ENCODE measurements around the gene MEGF6.

MEGF6 gene

GRCh38 chr1:3479511-3480368, 131.6 kb downstream of the MEGF6 start (continued):
- no peak for TF ChIP-seq TSHZ2 (CRISPR knock-in tag; IDR thresholded peaks at IDR 0.05)
- no peak for TF ChIP-seq GLIS3 (CRISPR knock-in tag; IDR thresholded peaks at IDR 0.05)
- TF ChIP-seq ISL1 (CRISPR knock-in tag; IDR thresholded peaks at IDR 0.05), result no peak

- ATAC-seq, result no peak
- TF ChIP-seq ZC3H10 (CRISPR knock-in tag; IDR thresholded peaks at IDR 0.05) (no peak), ISL1 (CRISPR knock-in tag; IDR thresholded peaks at IDR 0.05) (no peak), ZFP30 (CRISPR knock-in tag; IDR thresholded peaks at IDR 0.05) (no peak), ZNF8 (CRISPR knock-in tag; IDR thresholded peaks at IDR 0.05) (no peak), ZNF565 (CRISPR knock-in tag; conservative IDR thresholded peaks at IDR 0.05; ENCODE audit: low read depth) (no peak), CREB5 (CRISPR knock-in tag; IDR thresholded peaks at IDR 0.05; ENCODE audit: low read depth) (no peak), ZNF70 (CRISPR knock-in tag; IDR thresholded peaks at IDR 0.05) (no peak), TCF4 (CRISPR knock-in tag; IDR thresholded peaks at IDR 0.05; ENCODE audit: borderline replicate concordance) (no peak), PPARA (CRISPR knock-in tag; IDR thresholded peaks at IDR 0.05; ENCODE audit: borderline replicate concordance) (no peak), POU6F1 (CRISPR knock-in tag; IDR thresholded peaks at IDR 0.05; ENCODE audit: borderline replicate concordance, low read depth) (no peak)
Measured at GRCh38 chr1:3478187-3478586, 133.1 kb downstream of the MEGF6 start.

- no peak for TF ChIP-seq ZNF8 (CRISPR knock-in tag; IDR thresholded peaks at IDR 0.05)
- TF ChIP-seq ESRRG (CRISPR knock-in tag; IDR thresholded peaks at IDR 0.05), result no peak
- TF ChIP-seq ZFP30 (CRISPR knock-in tag; IDR thresholded peaks at IDR 0.05), result no peak
- TF ChIP-seq ISL1 (CRISPR knock-in tag; IDR thresholded peaks at IDR 0.05), result no peak
- TF ChIP-seq ZC3H10 (CRISPR knock-in tag; IDR thresholded peaks at IDR 0.05), result no peak
- no peak for TF ChIP-seq POU6F1 (CRISPR knock-in tag; IDR thresholded peaks at IDR 0.05; ENCODE audit: borderline replicate concordance, low read depth)
- no peak for TF ChIP-seq CSRNP3 (CRISPR knock-in tag; IDR thresholded peaks at IDR 0.05)
- TF ChIP-seq ZNF565 (CRISPR knock-in tag; conservative IDR thresholded peaks at IDR 0.05; ENCODE audit: low read depth), result no peak
- TF ChIP-seq ZFP3 (CRISPR knock-in tag; IDR thresholded peaks at IDR 0.05), result no peak
- TF ChIP-seq GLIS3 (CRISPR knock-in tag; IDR thresholded peaks at IDR 0.05), result no peak
- no peak for TF ChIP-seq ARNTL (CRISPR knock-in tag; IDR thresholded peaks at IDR 0.05; ENCODE audit: borderline replicate concordance, low read depth)
- ATAC-seq, result no peak
Measured at GRCh38 chr1:3477241-3477995, 133.9 kb downstream of the MEGF6 start.

- ATAC-seq, result no peak
- TF ChIP-seq PPARA (CRISPR knock-in tag; IDR thresholded peaks at IDR 0.05; ENCODE audit: borderline replicate concordance) (no peak), CREB5 (CRISPR knock-in tag; IDR thresholded peaks at IDR 0.05; ENCODE audit: low read depth) (no peak), ZFP30 (CRISPR knock-in tag; IDR thresholded peaks at IDR 0.05) (no peak), PATZ1 (CRISPR knock-in tag; IDR thresholded peaks at IDR 0.05; ENCODE audit: borderline replicate concordance) (no peak), ZNF70 (CRISPR knock-in tag; IDR thresholded peaks at IDR 0.05) (no peak), ZFP3 (CRISPR knock-in tag; IDR thresholded peaks at IDR 0.05) (no peak), ZNF8 (CRISPR knock-in tag; IDR thresholded peaks at IDR 0.05) (no peak), TOX (CRISPR knock-in tag; IDR thresholded peaks at IDR 0.05; ENCODE audit: borderline replicate concordance) (no peak), BACH2 (CRISPR knock-in tag; IDR thresholded peaks at IDR 0.05; ENCODE audit: borderline replicate concordance) (no peak), CSDC2 (CRISPR knock-in tag; IDR thresholded peaks at IDR 0.05) (no peak), ZNF565 (CRISPR knock-in tag; conservative IDR thresholded peaks at IDR 0.05; ENCODE audit: low read depth) (no peak), ESRRG (CRISPR knock-in tag; IDR thresholded peaks at IDR 0.05) (no peak), RARB (CRISPR knock-in tag; IDR thresholded peaks at IDR 0.05) (no peak)
Measured at GRCh38 chr1:3476666-3477065, 134.6 kb downstream of the MEGF6 start.

All from SK-N-SH treated with all-trans-retinoic acid at 6 μM for 48 hours (cell line).